H1 (cell line): Measurements from ENCODE around the gene UBE3A. TPM values are rescaled to one million over a fixed set of nuclear protein-coding genes. Genes with fewer than 3 reads are reported as not detected.

ENCODE experiments used
- CTCF ChIA-PET: fragments of 300-600 bp; sonication (Branson Sonifier 250); formaldehyde crosslinking; loops from one replicate; lab custom pipeline; 2021; ENCODE audit not compliant: partially characterized antibody; lab: Charles Lee
- POLR2A ChIA-PET: fragments of 300-600 bp; sonication (Branson Sonifier 250); formaldehyde crosslinking; loops from one replicate; lab custom pipeline; 2021; ENCODE audit warnings: inconsistent platforms; ENCODE audit not compliant: partially characterized antibody; lab: Charles Lee
- DNase-seq, 2 experiments: peaks; one replicate each; pipeline versions ENCODE4 v3.0.0 to v3.0.0-alpha.2; 2010 to 2022; ENCODE audit warnings: low spot score in 2 of 2, low read depth in 1 of 2, mixed read lengths in 1 of 2
- FAIRE-seq: peaks from 2 replicates; lab custom pipeline; 2011; peaks lifted over from hg19 to GRCh38; lab: Jason Lieb, UNC
- H2AFZ ChIP-seq: 2 replicates; pipeline ENCODE4 v1.8.1; 2012; ENCODE audit warnings: low read length, inconsistent platforms
- H2AK5ac ChIP-seq: 2 replicates; pipeline ENCODE4 v1.6.1; 2013; ENCODE audit warnings: low read depth, low read length
- H2BK120ac ChIP-seq: replicated peaks from 2 replicates; pipeline ENCODE3; 2013; ENCODE audit warnings: low read depth, low read length, inconsistent platforms
- H2BK12ac ChIP-seq: 2 replicates; pipeline ENCODE4 v1.6.1; 2013; ENCODE audit warnings: low read depth, low read length
- H2BK15ac ChIP-seq: 2 replicates; pipeline ENCODE4 v1.6.1; 2013; ENCODE audit warnings: low read length
- H2BK20ac ChIP-seq: 2 replicates; pipeline ENCODE4 v1.6.1; 2013; ENCODE audit warnings: low read length
- H2BK5ac ChIP-seq: 2 replicates; pipeline ENCODE4 v1.6.1; 2013; ENCODE audit warnings: low read depth, low read length
- H3K14ac ChIP-seq: 2 replicates; pipeline ENCODE4 v1.6.1; 2013; ENCODE audit warnings: inconsistent platforms; ENCODE audit not compliant: insufficient read length
- H3K18ac ChIP-seq: 2 replicates; pipeline ENCODE4 v1.6.1; 2013; ENCODE audit warnings: low read length; ENCODE audit errors: extremely low read depth
- H3K23ac ChIP-seq: 2 replicates; pipeline ENCODE4 v1.6.1; 2013; ENCODE audit warnings: inconsistent platforms; ENCODE audit not compliant: insufficient read length
- H3K23me2 ChIP-seq: 2 replicates; pipeline ENCODE4 v1.6.1; 2013; ENCODE audit warnings: low read depth, low read length
- H3K27ac ChIP-seq: 2 replicates; pipeline ENCODE4 v1.6.1; 2011; ENCODE audit warnings: low read depth, low read length, inconsistent platforms
- H3K27me3 ChIP-seq, 4 experiments: replicated peaks in 1 of 4; 1 replicate in 1 of 4; 2 replicates in 3 of 4; pipeline versions ENCODE4 v1.6.1 to v1.8.1; 2011 to 2013; ENCODE audit warnings: low read length in 3 of 4, mild to moderate bottlenecking in 3 of 4, inconsistent platforms in 2 of 4, mixed read lengths in 2 of 4, moderate library complexity in 1 of 4; ENCODE audit not compliant: control insufficient read depth in 3 of 4, insufficient read depth in 3 of 4; ENCODE audit errors: extremely low read depth in 1 of 4
- H3K36me3 ChIP-seq, 4 experiments: 2 replicates each; pipeline versions ENCODE4 v1.6.1 to v1.8.1; 2011 to 2013; ENCODE audit warnings: mild to moderate bottlenecking in 4 of 4, low read length in 3 of 4, moderate library complexity in 2 of 4, control low read depth in 1 of 4, inconsistent platforms in 1 of 4; ENCODE audit not compliant: insufficient read depth in 4 of 4, control insufficient read depth in 2 of 4
- H3K4ac ChIP-seq: replicated peaks from 2 replicates; pipeline ENCODE3; 2013; ENCODE audit warnings: low read length, low read depth, mixed read lengths, inconsistent platforms; ENCODE audit not compliant: insufficient read length
- H3K4me1 ChIP-seq, 4 experiments: replicated peaks in 1 of 4; 1 replicate in 1 of 4; 2 replicates in 3 of 4; pipeline versions ENCODE4 v1.6.1 to v1.8.1; 2011 to 2013; ENCODE audit warnings: low read length in 3 of 4, inconsistent platforms in 2 of 4, mixed read lengths in 1 of 4; ENCODE audit not compliant: insufficient read depth in 4 of 4, control insufficient read depth in 3 of 4
- H3K4me2 ChIP-seq, 2 experiments: 2 replicates each; pipeline versions ENCODE4 v1.6.1 to v1.8.1; 2011 to 2013; ENCODE audit warnings: low read depth in 2 of 2, low read length in 2 of 2, control low read depth in 1 of 2, inconsistent platforms in 1 of 2, mild to moderate bottlenecking in 1 of 2; ENCODE audit not compliant: insufficient read depth in 1 of 2
- H3K4me3 ChIP-seq, 4 experiments: fragments of 200-600, 300-600 bp in 1 of 4; sonication (generic), shearing (Covaris generic), sonication (Bioruptor Twin) in 1 of 4; 2 replicates each; pipeline versions ENCODE4 v1.5.1 to v1.8.1; 2011 to 2016; ENCODE audit warnings: low read length in 4 of 4, low read depth in 3 of 4, control low read depth in 2 of 4, inconsistent platforms in 2 of 4, mild to moderate bottlenecking in 2 of 4, mixed read lengths in 1 of 4, moderate library complexity in 1 of 4; ENCODE audit not compliant: insufficient read depth in 2 of 4; ENCODE audit errors: extremely low read depth in 1 of 4
- H3K56ac ChIP-seq: replicated peaks from 2 replicates; pipeline ENCODE3; 2013; ENCODE audit warnings: low read depth, mild to moderate bottlenecking, mixed read lengths, low read length, inconsistent platforms; ENCODE audit not compliant: insufficient read length
- H3K79me1 ChIP-seq: 2 replicates; pipeline ENCODE4 v1.6.1; 2013; ENCODE audit warnings: low read depth, low read length, control low read depth
- H3K79me2 ChIP-seq, 2 experiments: 2 replicates each; pipeline versions ENCODE4 v1.6.1 to v1.8.1; 2012 to 2013; ENCODE audit warnings: low read length in 2 of 2, mild to moderate bottlenecking in 2 of 2, inconsistent platforms in 1 of 2; ENCODE audit not compliant: insufficient read depth in 2 of 2, control insufficient read depth in 1 of 2
- H3K9ac ChIP-seq, 4 experiments: replicated peaks in 1 of 4; 1 replicate in 1 of 4; 2 replicates in 3 of 4; pipeline versions ENCODE4 v1.6.1 to v1.8.1; 2011 to 2013; ENCODE audit warnings: low read depth in 3 of 4, low read length in 3 of 4, control low read depth in 2 of 4, mild to moderate bottlenecking in 2 of 4, moderate library complexity in 2 of 4, inconsistent platforms in 1 of 4; ENCODE audit errors: extremely low read depth in 1 of 4
- H3K9me3 ChIP-seq, 2 experiments: 2 replicates each; pipeline versions ENCODE4 v1.6.1 to v1.8.1; 2012 to 2013; ENCODE audit warnings: mild to moderate bottlenecking in 2 of 2, moderate library complexity in 2 of 2, control low read depth in 1 of 2, inconsistent platforms in 1 of 2, low read depth in 1 of 2, low read length in 1 of 2, mixed read lengths in 1 of 2; ENCODE audit not compliant: insufficient read depth in 2 of 2
- H4K20me1 ChIP-seq, 2 experiments: replicated peaks in 1 of 2; 2 replicates each; pipeline versions ENCODE3 to v1.8.1; 2011 to 2013; ENCODE audit warnings: inconsistent platforms in 2 of 2, low read length in 2 of 2, mild to moderate bottlenecking in 1 of 2; ENCODE audit not compliant: insufficient read depth in 2 of 2, control insufficient read depth in 1 of 2
- H4K5ac ChIP-seq: 2 replicates; pipeline ENCODE4 v1.6.1; 2013; ENCODE audit warnings: low read length, low read depth, mixed read lengths, inconsistent platforms; ENCODE audit not compliant: insufficient read length
- H4K8ac ChIP-seq: 2 replicates; pipeline ENCODE4 v1.8.0; 2013; ENCODE audit warnings: mild to moderate bottlenecking, moderate library complexity, low read length, inconsistent platforms; ENCODE audit not compliant: insufficient read depth; ENCODE audit errors: extremely low read depth
- H4K91ac ChIP-seq: replicated peaks from 2 replicates; pipeline ENCODE3; 2013; ENCODE audit warnings: low read length, mixed read lengths, inconsistent platforms; ENCODE audit not compliant: insufficient read length
- WGBS, 2 experiments: shearing (Covaris generic) in 1 of 2; methylation state at CpG; one replicate each; pipeline versions ENCODE4 v1.1.6 to v1.1.7; 2013 to 2015; ENCODE audit warnings: low lambda C conversion rate in 2 of 2, mixed read lengths in 2 of 2, inconsistent platforms in 1 of 2, low coverage in 1 of 2, missing lambda C conversion rate in 1 of 2; ENCODE audit not compliant: insufficient replicate concordance in 2 of 2, insufficient coverage in 1 of 2, insufficient read length in 1 of 2; ENCODE audit errors: extremely low coverage in 1 of 2, missing lambda C conversion rate in 1 of 2; 5-methylcytosine and 5-hydroxymethylcytosine counted together
- polyA plus RNA-seq, 7 experiments: library from polyadenylated mRNA; depleted of rRNA in 3 of 7; stranded (reverse) in 5 of 7; unstranded in 2 of 7; fragments of >200 nt in 5 of 7; fragments of 200-250 nt in 2 of 7; gene quantifications; 1 replicate in 5 of 7; 2 replicates in 1 of 7; 4 replicates in 1 of 7; pipeline versions ENCODE4 v1.2.1 to v1.2.3, GENCODE V29; 2011 to 2013; ENCODE audit warnings: missing spikeins in 2 of 7, mixed read lengths in 2 of 7
- total RNA-seq: library from RNA; stranded (reverse); fragmentation: NEBNext Ultra II Directional; extraction: Animal tissue kit (Norgen Biotek cat#: 25700); gene quantifications from 2 replicates; pipeline ENCODE4 v1.2.1, GENCODE V29; 2021

Gene UBE3A
- total and polyA plus RNA-seq, 2 of the 8 experiments (the other 6 are each of a cell fraction or from before 2014, with no cell fraction given): 13.8 to 110 TPM

GRCh38 chr15:25433118-25433865, 5.5 kb downstream of the UBE3A start:
- Histone ChIP-seq H3K36me3 (no peaks in the 10 kb centered on the region), H3K56ac (no peak overlapping the region), H3K14ac (no peak overlapping the region), H2BK15ac (no peak overlapping the region), H2BK120ac (no peak overlapping the region), H3K23me2 (peaks cover 3% of the 10 kb centered on the region), H2BK12ac (no peak overlapping the region), H3K4me3 (no peak overlapping the region), H4K5ac (no peak overlapping the region), H3K4me1 (peaks cover 0 to 3% (median 1%) of the 10 kb centered on the region in 4 experiments; a peak in 5 of 7 replicates), H3K79me1 (peaks cover 3% of the 10 kb centered on the region; the same call in 1 of the 2 replicates), H4K20me1 (peaks cover 17 to 24% of the 10 kb centered on the region in 2 experiments), H3K23ac (no peak overlapping the region), H3K27me3 (no peaks in the 10 kb centered on the region), H3K9me3 (no peaks in the 10 kb centered on the region), H3K9ac (no peak overlapping the region), H2AK5ac (no peak overlapping the region), H4K8ac (no peak overlapping the region), H3K4me2 (no peak overlapping the region), H2BK5ac (no peak overlapping the region), H2BK20ac (no peak overlapping the region), H3K79me2 (peaks cover 57 to 95% of the 10 kb centered on the region in 2 experiments), H4K91ac (no peak overlapping the region), H3K18ac (no peak overlapping the region), H2AFZ (no peak overlapping the region), H3K27ac (no peak overlapping the region), H3K4ac (no peak overlapping the region)
- ChIA-PET POLR2A (interaction anchor here (1.1 kb wide), 2 partner anchors 9 to 88 kb away, joined by 3 to 4 read pairs; no protein-coding TSS in a partner anchor), CTCF (interaction anchor here (0.6 to 1.6 kb wide), 4 partner anchors 32 to 1818 kb away, joined by 3 to 4 read pairs (median 3); no protein-coding TSS in a partner anchor)
- WGBS, 2 experiments: 84% methylated on average over 20 of the region's 20 CpGs; no CpG with 5 or more reads in 1 of the 2 experiments
- no peak for DNase-seq
- FAIRE-seq: no peak
